Heart right ventricle (tissue), 16 donors: ENCODE results near the gene UEVLD. TPM values are rescaled to one million over a fixed set of nuclear protein-coding genes. Genes with fewer than 3 reads are reported as not detected.

Source experiments
- ATAC-seq, 8 donors: fragments of 200-7000 bp; cut with Tn5 transposase; one replicate each; pipeline ENCODE4 v1.9.1; 2020; ENCODE audit warnings: mild to moderate bottlenecking in 8 of 8, moderate library complexity in 8 of 8, moderate number of reproducible peaks in 1 of 8
- DNase-seq, 2 donors: peaks; one replicate each; pipeline ENCODE4 v3.0.0-alpha.2; 2020
- H3K27ac ChIP-seq, 10 donors: fragments of 200-600 bp; sonication (generic) in 2 of 10; one replicate each; pipeline versions ENCODE4 v1.5.0 to v1.8.0; 2020 to 2022; ENCODE audit warnings: mild to moderate bottlenecking in 3 of 10
- H3K27me3 ChIP-seq, 7 donors: fragments of 200-600 bp; one replicate each; pipeline ENCODE4 v1.8.0; 2021 to 2022; ENCODE audit warnings: mild to moderate bottlenecking in 2 of 7
- H3K36me3 ChIP-seq, 9 donors: fragments of 200-600 bp; sonication (generic) in 1 of 9; one replicate each; pipeline versions ENCODE4 v1.5.0 to v1.8.0; 2020 to 2022; ENCODE audit warnings: mild to moderate bottlenecking in 2 of 9
- H3K4me1 ChIP-seq, 9 donors: fragments of 200-600 bp; sonication (generic) in 1 of 9; one replicate each; pipeline versions ENCODE4 v1.5.0 to v1.8.0; 2020 to 2022; ENCODE audit warnings: mild to moderate bottlenecking in 4 of 9
- H3K4me3 ChIP-seq, 10 donors: fragments of 200-600 bp; sonication (generic) in 2 of 10; one replicate each; pipeline versions ENCODE4 v1.5.0 to v1.8.0; 2020 to 2022; ENCODE audit warnings: mild to moderate bottlenecking in 7 of 10, moderate library complexity in 2 of 10
- H3K9me3 ChIP-seq, 11 donors: fragments of 200-600 bp in 10 of 11; sonication (generic) in 2 of 11; one replicate each; pipeline versions ENCODE4 v1.5.0 to v1.8.0; 2013 to 2022; ENCODE audit warnings: mild to moderate bottlenecking in 2 of 11, control low read depth in 1 of 11, moderate library complexity in 1 of 11
- WGBS, 2 donors: extraction: QIAGEN DNeasy Blood & Tissue Kit; methylation state at CpG; one replicate each; pipeline ENCODE4 v1.1.7; 2013; ENCODE audit warnings: inconsistent platforms in 1 of 2; 5-methylcytosine and 5-hydroxymethylcytosine counted together
- intact Hi-C, 10 donors: fragments of 100-400 bp; cut with DNase I; formaldehyde crosslinking; loops; one replicate each; pipeline versions ENCODE4 v1.11.1 to v1.14.2; 2022
- polyA plus RNA-seq, 2 donors: library from polyadenylated mRNA; stranded (reverse); fragments of 200-250 nt; gene quantifications; one replicate each; pipeline ENCODE4 v1.2.3, GENCODE V29; 2013
- total RNA-seq, 10 donors: library from RNA; stranded (reverse); fragmentation: NEBNext Ultra II Directional in 3 of 10; extraction: Animal tissue kit (Norgen Biotek cat#: 25700) in 3 of 10; gene quantifications; one replicate each; pipeline versions ENCODE4 v1.2.1 to v1.2.4, GENCODE V29; 2021 to 2023
- TF ChIP-seq, protein P1 (sequence below), 9 donors: fragments of 200-600 bp; sonication (generic) in 2 of 9; IDR thresholded peaks; one replicate each; pipeline versions ENCODE4 v1.5.0 to v1.8.0; 2021 to 2022; ENCODE audit warnings: antibody characterized with exemption in 9 of 9, mild to moderate bottlenecking in 5 of 9, moderate library complexity in 1 of 9
- donor health status: Arrhythmogenic right ventricular cardiomyopathy.
- donor health status: ischemic (EF 13 %, LVEDD 7.1; RV severe dilation, severe dysfunction).
- donor health status: healthy with polysubstance abuse.
- donor health status: DM: no; HTN: yes; CAD: no.
- donor health status: DM: no; HTN: no; CAD: no.
- donor health status: ischemic (EF 25% LVEDD 6.9; RV normal size, moderate dysfunction).
- donor health status: ischemic (EF 25% LVEDD 5.7; RV mildly dilated, moderate dysfunction).
- donor health status: healthy.
- donor health status: DM: yes; HTN: yes; CAD: no.
- donor health status: Ischemic cardiomyopathy.
- donor health status: ischemic (EF 35%, LVEDD 5.7; RV mildly dilated, moderate dysfunction).
- donor health status: nonischemic (EF 11% LVEDD 7.7; RV severe dilation, severe dysfunction).
- donor health status: DM: yes; HTN: yes; CAD: no.
- donor health status: PGD.
- donor health status: ischemic (EF 29% LVEDD 5.4; RV normal size, mild dysfunction).
- donor health status: nonischemic (EF 23%, LVEDD 6.1; RV moderate dilation, normal function).

UEVLD gene
- total and polyA plus RNA-seq, 12 donors = 5.6 to 25.8 (median 18.4) TPM

DNA sequence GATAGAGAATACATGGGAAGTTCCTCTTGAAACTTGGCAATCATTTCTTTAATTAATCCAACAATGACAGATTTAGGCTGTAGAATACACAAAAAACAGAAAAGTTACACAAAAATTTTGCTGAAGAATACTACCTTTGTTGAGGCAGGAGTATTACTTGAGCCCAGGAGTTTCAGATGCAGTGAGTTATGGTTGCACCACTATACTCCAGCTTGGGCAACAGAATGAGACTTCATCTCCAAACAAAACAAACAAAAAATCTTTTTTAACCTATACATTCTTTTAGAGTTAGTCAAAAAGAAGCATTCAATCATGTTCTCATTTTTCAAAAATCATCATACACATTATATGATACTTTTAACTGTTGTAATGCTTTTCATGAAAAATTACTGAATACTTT is 22.1 kb downstream of the UEVLD start:
- no peaks in the 10 kb centered on the region for H3K27me3 ChIP-seq
- ATAC-seq (no peak), DNase-seq (no peak)
- peaks cover 0 to 99% (median 36%) of the 10 kb centered on the region in 9 donors for H3K36me3 ChIP-seq
- intact Hi-C loops = no loop called here
- TF ChIP-seq, protein P1, sequence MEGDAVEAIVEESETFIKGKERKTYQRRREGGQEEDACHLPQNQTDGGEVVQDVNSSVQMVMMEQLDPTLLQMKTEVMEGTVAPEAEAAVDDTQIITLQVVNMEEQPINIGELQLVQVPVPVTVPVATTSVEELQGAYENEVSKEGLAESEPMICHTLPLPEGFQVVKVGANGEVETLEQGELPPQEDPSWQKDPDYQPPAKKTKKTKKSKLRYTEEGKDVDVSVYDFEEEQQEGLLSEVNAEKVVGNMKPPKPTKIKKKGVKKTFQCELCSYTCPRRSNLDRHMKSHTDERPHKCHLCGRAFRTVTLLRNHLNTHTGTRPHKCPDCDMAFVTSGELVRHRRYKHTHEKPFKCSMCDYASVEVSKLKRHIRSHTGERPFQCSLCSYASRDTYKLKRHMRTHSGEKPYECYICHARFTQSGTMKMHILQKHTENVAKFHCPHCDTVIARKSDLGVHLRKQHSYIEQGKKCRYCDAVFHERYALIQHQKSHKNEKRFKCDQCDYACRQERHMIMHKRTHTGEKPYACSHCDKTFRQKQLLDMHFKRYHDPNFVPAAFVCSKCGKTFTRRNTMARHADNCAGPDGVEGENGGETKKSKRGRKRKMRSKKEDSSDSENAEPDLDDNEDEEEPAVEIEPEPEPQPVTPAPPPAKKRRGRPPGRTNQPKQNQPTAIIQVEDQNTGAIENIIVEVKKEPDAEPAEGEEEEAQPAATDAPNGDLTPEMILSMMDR (IDR thresholded peaks at IDR 0.05) = no peak
- H3K4me1 ChIP-seq = no peaks in the 10 kb centered on the region
- no peak overlapping the region for H3K4me3 ChIP-seq
- no peak overlapping the region for H3K27ac ChIP-seq
- no peaks in the 10 kb centered on the region for H3K9me3 ChIP-seq

DNA sequence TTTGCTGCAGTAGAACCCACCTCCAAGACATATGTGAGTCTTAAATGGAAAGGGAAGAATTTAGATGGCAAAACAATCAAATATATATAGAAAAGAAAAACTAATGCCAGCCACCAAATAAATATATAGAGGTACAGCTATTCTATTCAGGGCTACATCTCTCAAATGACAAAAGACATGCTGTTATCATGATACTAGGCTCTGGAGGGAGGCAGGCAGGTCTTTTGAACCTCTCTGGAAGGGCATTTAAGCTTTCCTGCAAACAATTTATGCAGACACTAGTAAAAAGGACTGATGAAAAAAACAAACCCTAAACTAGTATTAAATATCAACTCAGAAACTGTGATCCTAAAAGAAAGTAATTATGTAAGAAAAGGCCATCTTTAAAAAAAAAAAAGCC is 24.4 kb downstream of the UEVLD start:
- H3K36me3 ChIP-seq = peaks cover 0 to 99% (median 36%) of the 10 kb centered on the region in 9 donors
- no peak overlapping the region for H3K27ac ChIP-seq
- H3K27me3 ChIP-seq = no peaks in the 10 kb centered on the region
- no peaks in the 10 kb centered on the region for H3K9me3 ChIP-seq
- ATAC-seq = no peak
- H3K4me1 ChIP-seq = no peaks in the 10 kb centered on the region
- no peak overlapping the region for H3K4me3 ChIP-seq
- intact Hi-C loops = no loop called here
- DNase-seq = no peak
- TF ChIP-seq, protein P1 (IDR thresholded peaks at IDR 0.05) = no peak

DNA sequence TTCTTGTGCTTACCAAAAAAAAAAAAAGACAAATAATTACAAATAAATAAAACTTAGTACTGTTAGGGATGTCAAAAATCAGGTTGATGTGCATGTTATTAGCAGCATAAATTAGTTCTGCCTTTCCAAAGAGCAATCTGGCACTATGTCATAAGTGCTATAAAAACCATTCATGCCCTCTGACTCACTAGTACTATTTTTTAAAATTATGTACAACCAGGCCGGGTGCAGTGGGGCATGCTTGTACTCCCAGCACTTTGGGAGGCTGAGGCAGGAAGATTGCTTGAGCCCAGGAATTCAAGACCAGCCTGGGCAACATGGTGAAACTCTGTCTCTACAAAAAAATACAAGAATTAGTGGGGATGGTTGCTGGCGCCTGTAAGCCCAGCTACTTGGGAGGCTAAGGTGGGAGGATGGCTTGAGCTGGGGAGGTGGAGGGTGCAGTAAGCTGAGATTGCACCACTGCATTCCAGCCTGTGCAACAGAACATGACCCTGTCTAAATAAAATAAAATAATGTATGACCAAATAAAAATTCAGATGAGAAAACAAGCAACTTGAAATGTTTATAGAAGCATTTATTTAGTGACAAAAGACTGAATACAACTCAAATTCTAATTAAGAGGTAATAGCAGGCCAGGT is 25.3 kb downstream of the UEVLD start:
- H3K36me3 ChIP-seq = peaks cover 0 to 100% (median 42%) of the 10 kb centered on the region in 9 donors
- no peak overlapping the region for H3K27ac ChIP-seq
- no peaks in the 10 kb centered on the region for H3K9me3 ChIP-seq
- no peaks in the 10 kb centered on the region for H3K27me3 ChIP-seq
- no peak for DNase-seq
- TF ChIP-seq, protein P1 (IDR thresholded peaks at IDR 0.05) = no peak
- 88 to 93% methylated on average over 2 of the region's 2 CpGs for WGBS, 2 donors
- no peaks in the 10 kb centered on the region for H3K4me1 ChIP-seq
- H3K4me3 ChIP-seq = no peak overlapping the region
- no peak for ATAC-seq
- intact Hi-C loops = no loop called here

DNA sequence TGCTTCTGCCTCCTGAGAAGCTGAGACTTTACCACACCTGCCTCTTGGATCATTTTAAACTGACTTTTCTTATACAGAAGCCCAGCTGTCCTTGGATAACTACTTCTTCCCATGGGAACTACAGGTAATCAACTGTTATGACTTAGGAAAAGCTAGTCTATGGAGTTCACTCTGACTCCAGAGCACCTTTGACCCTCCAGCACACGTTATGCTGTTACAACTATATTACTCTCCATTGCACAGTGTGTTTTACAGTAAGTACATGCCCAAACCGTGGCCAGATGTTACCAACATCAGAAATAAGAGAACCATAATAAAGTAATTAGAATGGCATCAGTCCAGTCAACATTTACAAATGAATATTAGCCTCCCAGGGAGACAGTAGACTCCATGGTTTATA is 40.5 kb downstream of the UEVLD start:
- Histone ChIP-seq H3K36me3 (peaks cover 0 to 100% (median 22%) of the 10 kb centered on the region in 9 donors), H3K9me3 (no peaks in the 10 kb centered on the region), H3K27me3 (no peaks in the 10 kb centered on the region), H3K27ac (no peak overlapping the region), H3K4me1 (no peaks in the 10 kb centered on the region), H3K4me3 (no peak overlapping the region)
- ATAC-seq = no peak
- no peak for DNase-seq
- intact Hi-C loops = loop anchor here in 3 of 10 donors (10.0 kb wide), 2 partner anchors 177 to 187 kb away; partner anchors contain the start of gene IGSF22 (in 2 of the 3)
- TF ChIP-seq, protein P1 (IDR thresholded peaks at IDR 0.05) = no peak
- WGBS, 2 donors = 79 to 80% methylated on average over 2 of the region's 2 CpGs
